ENCODE measurements around the gene CDC42SE1. TPM values are rescaled to one million over a fixed set of nuclear protein-coding genes. Genes with fewer than 3 reads are reported as not detected.

CDC42SE1 gene
- total and polyA plus RNA-seq, 9 of the 15 experiments (the other 6 are each of a cell fraction or from before 2014, with no cell fraction given), result 78.1 to 189 (median 114) TPM

GRCh38 chr1:151032164-151032563 lies 27.3 kb downstream of the CDC42SE1 start:
- DNase-seq (ENCODE audit: extremely low read depth in 1 of 4, low spot score in 3 of 4) (no peak), ATAC-seq (no peak), FAIRE-seq (no peak)
- peaks cover 54% of the 10 kb centered on the region for H3K36me3 ChIP-seq (ENCODE audit: control insufficient read depth, insufficient read depth, low read length)
- POLR2A ChIA-PET, result interaction anchor here (0.6 to 1.0 kb wide), 3 partner anchors 22 to 353 kb away, joined by 3 read pairs; no protein-coding TSS in a partner anchor
- no peaks in the 10 kb centered on the region; a peak in 1 of 5 replicates for H3K4me1 ChIP-seq (replicated peaks in 1 of 2; ENCODE audit: control insufficient read depth in 2 of 2, insufficient read depth in 2 of 2, low read length in 2 of 2)
- TF ChIP-seq KLF1 (tag; IDR thresholded peaks at IDR 0.05), result no peak
- no peak for TF ChIP-seq STAT5B (CRISPR knock-in tag; IDR thresholded peaks at IDR 0.05)
- peak; percentile 65; the same call in 1 of the 2 replicates for TF ChIP-seq ZNF121 (CRISPR knock-in tag; conservative IDR thresholded peaks at IDR 0.05)
- CTCF ChIA-PET (ENCODE audit: low intra/inter-chr PET ratio), result no interaction called here
- no peaks in the 10 kb centered on the region for H3K79me2 ChIP-seq (ENCODE audit: control insufficient read depth, insufficient read depth, low read length)
- H3K4me2 ChIP-seq (ENCODE audit: insufficient read depth, low read length), result no peak overlapping the region
- H4K20me1 ChIP-seq (replicated peaks; ENCODE audit: control insufficient read depth, insufficient read depth, low read length), result no peaks in the 10 kb centered on the region
- H3K27me3 ChIP-seq (ENCODE audit: control insufficient read depth in 2 of 2, insufficient read depth in 2 of 2, low read length in 2 of 2), result no peaks in the 10 kb centered on the region
- no peaks in the 10 kb centered on the region for H3K9me3 ChIP-seq (replicated peaks; ENCODE audit: control insufficient read depth, insufficient read depth, low read depth, low read length)
- H3K9me1 ChIP-seq (ENCODE audit: control insufficient read depth, insufficient read depth, low read length), result no peaks in the 10 kb centered on the region
- intact Hi-C loops (cut with micrococcal nuclease), result no loop called here
- no peak overlapping the region for H3K9ac ChIP-seq (ENCODE audit: insufficient read depth in 1 of 2, low read depth in 2 of 2, low read length in 2 of 2)
- BruUV-seq (replicated peaks), result no TSS peak
- in situ Hi-C loops (cut with MboI), result no loop called here
- WGBS (ENCODE audit: insufficient coverage, low coverage, missing lambda C conversion rate), result 94% methylated on average over 8 of the region's 8 CpGs
- no peak overlapping the region for H3K4me3 ChIP-seq
- H3K27ac ChIP-seq (ENCODE audit: extremely low read depth, low read depth, low read length), result no peak overlapping the region
- H2AFZ ChIP-seq (ENCODE audit: low read depth, low read length), result no peak overlapping the region

- BruUV-seq (replicated peaks), result no TSS peak
- POLR2A ChIA-PET, result interaction anchor here (1.7 kb wide), 1 partner anchor 23 kb away, joined by 4 read pairs; no protein-coding TSS in a partner anchor
Observed at GRCh38 chr1:151026460-151026859, 33.0 kb downstream of the CDC42SE1 start.

More at GRCh38 chr1:151026460-151026859, 33.0 kb downstream of the CDC42SE1 start:
- peaks cover 56% of the 10 kb centered on the region for H3K36me3 ChIP-seq (ENCODE audit: control insufficient read depth, insufficient read depth, low read length)
- H3K4me3 ChIP-seq, result no peak overlapping the region
- H3K9ac ChIP-seq (ENCODE audit: insufficient read depth in 1 of 2, low read depth in 2 of 2, low read length in 2 of 2), result no peak overlapping the region
- H3K9me3 ChIP-seq (replicated peaks; ENCODE audit: control insufficient read depth, insufficient read depth, low read depth, low read length), result no peaks in the 10 kb centered on the region
- no peak overlapping the region for H2AFZ ChIP-seq (ENCODE audit: low read depth, low read length)
- no peaks in the 10 kb centered on the region; a peak in 2 of 5 replicates for H3K4me1 ChIP-seq (replicated peaks in 1 of 2; ENCODE audit: control insufficient read depth in 2 of 2, insufficient read depth in 2 of 2, low read length in 2 of 2)
- DNase-seq (ENCODE audit: extremely low read depth in 1 of 4, low spot score in 3 of 4) (no peak), ATAC-seq (no peak), FAIRE-seq (no peak)
- H3K9me1 ChIP-seq (ENCODE audit: control insufficient read depth, insufficient read depth, low read length), result no peaks in the 10 kb centered on the region
- no peaks in the 10 kb centered on the region for H3K27me3 ChIP-seq (ENCODE audit: control insufficient read depth in 2 of 2, insufficient read depth in 2 of 2, low read length in 2 of 2)
- no peak overlapping the region for H3K4me2 ChIP-seq (ENCODE audit: insufficient read depth, low read length)
- H3K27ac ChIP-seq (ENCODE audit: extremely low read depth, low read depth, low read length), result no peak overlapping the region
- CTCF ChIA-PET (ENCODE audit: low intra/inter-chr PET ratio), result interaction anchor here (0.6 kb wide), 1 partner anchor 47 kb away, joined by 7 read pairs; no protein-coding TSS in a partner anchor
- in situ Hi-C loops (cut with MboI), result no loop called here
- H3K79me2 ChIP-seq (ENCODE audit: control insufficient read depth, insufficient read depth, low read length), result no peaks in the 10 kb centered on the region
- TF ChIP-seq MYC (IDR thresholded peaks at IDR 0.05; ENCODE audit: low read depth, low read length) (no peak), MYC (CRISPR knock-in tag; IDR thresholded peaks at IDR 0.05; ENCODE audit: borderline replicate concordance, low read depth) (no peak), BRD9 (IDR thresholded peaks at IDR 0.05; ENCODE audit: low read depth, partially characterized antibody) (no peak), IRF9 (tag; IDR thresholded peaks at IDR 0.05) (no peak), CHAMP1 (IDR thresholded peaks at IDR 0.05) (no peak), CCAR2 (IDR thresholded peaks at IDR 0.05; ENCODE audit: low read depth, low read length) (no peak), TCF15 (CRISPR knock-in tag; IDR thresholded peaks at IDR 0.05) (no peak), MCM3 (IDR thresholded peaks at IDR 0.05) (no peak)
- no peaks in the 10 kb centered on the region for H4K20me1 ChIP-seq (replicated peaks; ENCODE audit: control insufficient read depth, insufficient read depth, low read length)
- intact Hi-C loops (cut with micrococcal nuclease), result no loop called here

Measured in K562 (cell line).